H9 (cell line): ENCODE data around the gene KIF21A. TPM values are rescaled to one million over a fixed set of nuclear protein-coding genes. Genes with fewer than 3 reads are reported as not detected.

Source experiments
- DNase-seq: peaks from one replicate; pipeline ENCODE4 v3.0.0-alpha.2; 2017
- H2AFZ ChIP-seq: one replicate; pipeline ENCODE4 v1.6.1; 2013; ENCODE audit warnings: mild to moderate bottlenecking, low read length, control low read depth, moderate library complexity
- H2AK5ac ChIP-seq: 2 replicates; pipeline ENCODE4 v1.6.1; 2013; ENCODE audit warnings: low read length, control low read depth, mixed read lengths; ENCODE audit not compliant: insufficient read length
- H2BK120ac ChIP-seq: one replicate; pipeline ENCODE4 v1.6.1; 2013; ENCODE audit warnings: low read depth, mild to moderate bottlenecking, low read length, control low read depth, inconsistent platforms; ENCODE audit not compliant: poor library complexity, severe bottlenecking
- H2BK12ac ChIP-seq: 2 replicates; pipeline ENCODE4 v1.6.1; 2013; ENCODE audit warnings: low read length, control low read depth, mixed read lengths, low read depth; ENCODE audit not compliant: insufficient read length
- H2BK15ac ChIP-seq: 2 replicates; pipeline ENCODE4 v1.6.1; 2013; ENCODE audit warnings: low read depth, low read length, control low read depth
- H2BK20ac ChIP-seq: one replicate; pipeline ENCODE4 v1.6.1; 2013; ENCODE audit warnings: low read depth, mild to moderate bottlenecking, low read length, control low read depth, inconsistent platforms; ENCODE audit not compliant: poor library complexity, severe bottlenecking
- H2BK5ac ChIP-seq: 2 replicates; pipeline ENCODE4 v1.6.1; 2013; ENCODE audit warnings: low read length, control low read depth, mixed read lengths; ENCODE audit not compliant: insufficient read length
- H3K14ac ChIP-seq: 2 replicates; pipeline ENCODE4 v1.6.1; 2013; ENCODE audit warnings: low read length, control low read depth; ENCODE audit not compliant: insufficient read depth
- H3K18ac ChIP-seq: 2 replicates; pipeline ENCODE4 v1.6.1; 2013; ENCODE audit warnings: low read depth, mild to moderate bottlenecking, mixed read lengths, low read length, control low read depth; ENCODE audit not compliant: insufficient read length
- H3K23ac ChIP-seq: 2 replicates; pipeline ENCODE4 v1.6.1; 2013; ENCODE audit warnings: low read length, control low read depth, mixed read lengths, low read depth; ENCODE audit not compliant: insufficient read length
- H3K23me2 ChIP-seq: 2 replicates; pipeline ENCODE4 v1.6.1; 2013; ENCODE audit warnings: low read depth, mild to moderate bottlenecking, mixed read lengths, low read length, control low read depth; ENCODE audit not compliant: insufficient read length, poor library complexity, severe bottlenecking
- H3K27ac ChIP-seq: 2 replicates; pipeline ENCODE4 v1.5.1; 2013; ENCODE audit warnings: low read length, control low read depth, mixed read lengths, low read depth; ENCODE audit not compliant: insufficient read length
- H3K27me3 ChIP-seq: 2 replicates; pipeline ENCODE4 v1.6.1; 2013; ENCODE audit warnings: low read length, control low read depth, inconsistent platforms; ENCODE audit not compliant: insufficient read depth
- H3K4ac ChIP-seq: 2 replicates; pipeline ENCODE4 v1.6.1; 2013; ENCODE audit warnings: low read depth, mild to moderate bottlenecking, control low read depth, inconsistent platforms, low read length, moderate library complexity
- H3K4me1 ChIP-seq: 2 replicates; pipeline ENCODE4 v1.6.1; 2013; ENCODE audit warnings: low read length, control low read depth, inconsistent platforms; ENCODE audit not compliant: insufficient read depth
- H3K4me2 ChIP-seq: 2 replicates; pipeline ENCODE4 v1.6.1; 2013; ENCODE audit warnings: low read length, control low read depth, mixed read lengths; ENCODE audit not compliant: insufficient read length, insufficient read depth
- H3K56ac ChIP-seq: 2 replicates; pipeline ENCODE4 v1.6.1; 2013; ENCODE audit warnings: low read depth, mild to moderate bottlenecking, mixed read lengths, low read length, control low read depth; ENCODE audit not compliant: insufficient read length
- H3K79me1 ChIP-seq: 2 replicates; pipeline ENCODE4 v1.6.1; 2013; ENCODE audit warnings: low read depth, mild to moderate bottlenecking, moderate library complexity, low read length, control low read depth, inconsistent platforms; ENCODE audit not compliant: insufficient read depth, poor library complexity, severe bottlenecking
- H3K79me2 ChIP-seq: 2 replicates; pipeline ENCODE4 v1.6.1; 2013; ENCODE audit warnings: low read length, control low read depth, inconsistent platforms; ENCODE audit not compliant: insufficient read depth
- H3K9ac ChIP-seq: 2 replicates; pipeline ENCODE4 v1.6.1; 2013; ENCODE audit warnings: low read length, control low read depth, mixed read lengths; ENCODE audit not compliant: insufficient read length; ENCODE audit errors: extremely low read depth
- H3K9me3 ChIP-seq: one replicate; pipeline ENCODE4 v1.6.1; 2013; ENCODE audit warnings: low read depth, low read length, inconsistent platforms; ENCODE audit not compliant: control insufficient read depth
- H3T11ph ChIP-seq: one replicate; pipeline ENCODE4 v1.6.1; 2013; ENCODE audit warnings: mild to moderate bottlenecking, low read length, control low read depth, inconsistent platforms
- H4K20me1 ChIP-seq: one replicate; pipeline ENCODE4 v1.6.1; 2013; ENCODE audit not compliant: control insufficient read depth, insufficient read length, insufficient read depth
- H4K5ac ChIP-seq: 2 replicates; pipeline ENCODE4 v1.6.1; 2013; ENCODE audit warnings: low read depth, mild to moderate bottlenecking, mixed read lengths, low read length, control low read depth; ENCODE audit not compliant: insufficient read length
- H4K8ac ChIP-seq: replicated peaks from 2 replicates; pipeline ENCODE4 v1.6.1; 2013; ENCODE audit warnings: low read length, control low read depth, mixed read lengths, low read depth; ENCODE audit not compliant: insufficient read length
- H4K91ac ChIP-seq: 2 replicates; pipeline ENCODE4 v1.6.1; 2013; ENCODE audit warnings: low read depth, mild to moderate bottlenecking, moderate library complexity, mixed read lengths, low read length, control low read depth; ENCODE audit not compliant: insufficient read length
- H3K27ac Mint-ChIP-seq, 3 experiments: 2 replicates in 2 of 3; 3 replicates in 1 of 3; pipeline ENCODE4 v1.8.0; 2020 to 2021; ENCODE audit warnings: mixed read lengths in 3 of 3, mild to moderate bottlenecking in 1 of 3, moderate library complexity in 1 of 3
- H3K27me3 Mint-ChIP-seq: 2 replicates; pipeline ENCODE4 v1.8.0; 2021; ENCODE audit warnings: low read depth, mild to moderate bottlenecking, moderate library complexity, mixed read lengths
- H3K36me3 Mint-ChIP-seq, 3 experiments: 2 replicates in 2 of 3; 3 replicates in 1 of 3; pipeline ENCODE4 v1.8.0; 2020 to 2021; ENCODE audit warnings: low read depth in 3 of 3, mixed read lengths in 3 of 3; ENCODE audit not compliant: insufficient read depth in 1 of 3
- H3K4me1 Mint-ChIP-seq, 2 experiments: 2 replicates each; pipeline ENCODE4 v1.8.0; 2020; ENCODE audit warnings: mixed read lengths in 2 of 2
- H3K4me3 Mint-ChIP-seq, 2 experiments: 2 replicates in 1 of 2; 3 replicates in 1 of 2; pipeline ENCODE4 v1.8.0; 2020 to 2021; ENCODE audit warnings: mild to moderate bottlenecking in 2 of 2, mixed read lengths in 2 of 2, moderate library complexity in 1 of 2
- H3K9me3 Mint-ChIP-seq, 2 experiments: 2 replicates in 1 of 2; 3 replicates in 1 of 2; pipeline ENCODE4 v1.8.0; 2020; ENCODE audit warnings: mild to moderate bottlenecking in 2 of 2, mixed read lengths in 2 of 2, moderate library complexity in 1 of 2
- CTCF ChIP-seq: fragments of 200-600 bp; sonication (generic); conservative IDR thresholded peaks from 3 replicates; pipeline ENCODE4 v1.8.0; 2021; ENCODE audit warnings: antibody characterized with exemption, mild to moderate bottlenecking
- WGBS: extraction: QIAGEN DNeasy Blood & Tissue Kit; methylation state at CpG from one replicate; pipeline ENCODE4 v1.1.7; 2013; ENCODE audit warnings: missing lambda C conversion rate, low lambda C conversion rate, mixed read lengths; ENCODE audit not compliant: insufficient read length; ENCODE audit errors: extremely low coverage; 5-methylcytosine and 5-hydroxymethylcytosine counted together
- total RNA-seq: library from RNA; stranded (reverse); gene quantifications from 2 replicates; pipeline ENCODE4 v1.2.1, GENCODE V29; 2021

Gene KIF21A
- total RNA-seq, 1 experiment from 2014 or later: 17.2 TPM

DNA sequence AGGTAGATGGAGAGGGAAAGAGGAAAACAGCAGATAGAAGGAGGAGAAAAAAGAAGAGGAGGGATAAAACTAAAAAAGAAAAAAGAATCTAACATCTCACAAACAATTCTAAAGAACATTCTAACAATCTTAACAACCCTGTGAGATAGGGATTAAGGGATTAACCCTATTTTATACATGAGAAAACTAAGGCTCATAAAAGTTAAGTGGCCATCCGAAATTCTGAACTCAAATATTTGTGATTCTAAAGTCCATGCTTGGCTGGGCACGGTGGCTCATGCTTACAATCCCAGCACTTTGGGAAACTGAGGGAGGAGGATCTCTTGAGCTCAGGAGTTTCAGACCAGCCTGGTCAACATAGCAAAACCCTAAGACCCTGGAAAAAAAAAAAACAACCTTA lies 13.1 kb downstream of the KIF21A start:
- no peak overlapping the region for H3K23ac ChIP-seq
- no peaks in the 10 kb centered on the region for H3K23me2 ChIP-seq
- H3K4me1 ChIP-seq: no peaks in the 10 kb centered on the region
- no peak for DNase-seq
- no peak for TF ChIP-seq CTCF
- no peak overlapping the region for H4K91ac ChIP-seq
- H4K8ac ChIP-seq: no peak overlapping the region
- no peak overlapping the region for H2BK12ac ChIP-seq
- no peak overlapping the region for H3K18ac ChIP-seq
- H3K79me2 ChIP-seq: peaks cover 2% of the 10 kb centered on the region; the same call in 1 of the 2 replicates
- Mint-ChIP-seq H3K4me3 (no peak overlapping the region), H3K9me3 (no peaks in the 10 kb centered on the region; a peak in 1 of 5 replicates), H3K27ac (no peak overlapping the region), H3K27me3 (no peaks in the 10 kb centered on the region), H3K36me3 (peaks cover 0 to 7% (median 0%) of the 10 kb centered on the region in 3 experiments; a peak in 4 of 7 replicates), H3K4me1 (no peaks in the 10 kb centered on the region)
- H2BK120ac ChIP-seq: no peak overlapping the region
- H3K79me1 ChIP-seq: no peaks in the 10 kb centered on the region
- no peaks in the 10 kb centered on the region for H3K9me3 ChIP-seq
- no peak overlapping the region for H2AFZ ChIP-seq
- H3K27me3 ChIP-seq: no peaks in the 10 kb centered on the region
- H2AK5ac ChIP-seq: no peak overlapping the region
- no peak overlapping the region for H3K14ac ChIP-seq
- no peak overlapping the region for H3K9ac ChIP-seq
- no peak overlapping the region for H2BK15ac ChIP-seq
- H3K4ac ChIP-seq: no peak overlapping the region
- no peak overlapping the region for H2BK5ac ChIP-seq
- H2BK20ac ChIP-seq: no peak overlapping the region
- no peak overlapping the region for H3K27ac ChIP-seq
- no peaks in the 10 kb centered on the region for H4K20me1 ChIP-seq
- no peak overlapping the region for H3K56ac ChIP-seq
- WGBS: no CpG with 5 or more reads among the region's 2 CpGs
- H4K5ac ChIP-seq: no peak overlapping the region
- no peak overlapping the region for H3T11ph ChIP-seq
- H3K4me2 ChIP-seq: no peak overlapping the region
